H9 (cell line): ENCODE results near the gene ZNF618. TPM values are rescaled to one million over a fixed set of nuclear protein-coding genes. Genes with fewer than 3 reads are reported as not detected.

Source experiments
- DNase-seq: peaks from one replicate; pipeline ENCODE4 v3.0.0-alpha.2; 2017
- H2AFZ ChIP-seq: one replicate; pipeline ENCODE4 v1.6.1; 2013; ENCODE audit warnings: mild to moderate bottlenecking, low read length, control low read depth, moderate library complexity
- H2AK5ac ChIP-seq: 2 replicates; pipeline ENCODE4 v1.6.1; 2013; ENCODE audit warnings: low read length, control low read depth, mixed read lengths; ENCODE audit not compliant: insufficient read length
- H2BK120ac ChIP-seq: one replicate; pipeline ENCODE4 v1.6.1; 2013; ENCODE audit warnings: low read depth, mild to moderate bottlenecking, low read length, control low read depth, inconsistent platforms; ENCODE audit not compliant: poor library complexity, severe bottlenecking
- H2BK12ac ChIP-seq: 2 replicates; pipeline ENCODE4 v1.6.1; 2013; ENCODE audit warnings: low read length, control low read depth, mixed read lengths, low read depth; ENCODE audit not compliant: insufficient read length
- H2BK15ac ChIP-seq: 2 replicates; pipeline ENCODE4 v1.6.1; 2013; ENCODE audit warnings: low read depth, low read length, control low read depth
- H2BK20ac ChIP-seq: one replicate; pipeline ENCODE4 v1.6.1; 2013; ENCODE audit warnings: low read depth, mild to moderate bottlenecking, low read length, control low read depth, inconsistent platforms; ENCODE audit not compliant: poor library complexity, severe bottlenecking
- H2BK5ac ChIP-seq: 2 replicates; pipeline ENCODE4 v1.6.1; 2013; ENCODE audit warnings: low read length, control low read depth, mixed read lengths; ENCODE audit not compliant: insufficient read length
- H3K14ac ChIP-seq: 2 replicates; pipeline ENCODE4 v1.6.1; 2013; ENCODE audit warnings: low read length, control low read depth; ENCODE audit not compliant: insufficient read depth
- H3K18ac ChIP-seq: 2 replicates; pipeline ENCODE4 v1.6.1; 2013; ENCODE audit warnings: low read depth, mild to moderate bottlenecking, mixed read lengths, low read length, control low read depth; ENCODE audit not compliant: insufficient read length
- H3K23ac ChIP-seq: 2 replicates; pipeline ENCODE4 v1.6.1; 2013; ENCODE audit warnings: low read length, control low read depth, mixed read lengths, low read depth; ENCODE audit not compliant: insufficient read length
- H3K23me2 ChIP-seq: 2 replicates; pipeline ENCODE4 v1.6.1; 2013; ENCODE audit warnings: low read depth, mild to moderate bottlenecking, mixed read lengths, low read length, control low read depth; ENCODE audit not compliant: insufficient read length, poor library complexity, severe bottlenecking
- H3K27ac ChIP-seq: 2 replicates; pipeline ENCODE4 v1.5.1; 2013; ENCODE audit warnings: low read length, control low read depth, mixed read lengths, low read depth; ENCODE audit not compliant: insufficient read length
- H3K27me3 ChIP-seq: 2 replicates; pipeline ENCODE4 v1.6.1; 2013; ENCODE audit warnings: low read length, control low read depth, inconsistent platforms; ENCODE audit not compliant: insufficient read depth
- H3K4ac ChIP-seq: 2 replicates; pipeline ENCODE4 v1.6.1; 2013; ENCODE audit warnings: low read depth, mild to moderate bottlenecking, control low read depth, inconsistent platforms, low read length, moderate library complexity
- H3K4me1 ChIP-seq: 2 replicates; pipeline ENCODE4 v1.6.1; 2013; ENCODE audit warnings: low read length, control low read depth, inconsistent platforms; ENCODE audit not compliant: insufficient read depth
- H3K4me2 ChIP-seq: 2 replicates; pipeline ENCODE4 v1.6.1; 2013; ENCODE audit warnings: low read length, control low read depth, mixed read lengths; ENCODE audit not compliant: insufficient read length, insufficient read depth
- H3K56ac ChIP-seq: 2 replicates; pipeline ENCODE4 v1.6.1; 2013; ENCODE audit warnings: low read depth, mild to moderate bottlenecking, mixed read lengths, low read length, control low read depth; ENCODE audit not compliant: insufficient read length
- H3K79me1 ChIP-seq: 2 replicates; pipeline ENCODE4 v1.6.1; 2013; ENCODE audit warnings: low read depth, mild to moderate bottlenecking, moderate library complexity, low read length, control low read depth, inconsistent platforms; ENCODE audit not compliant: insufficient read depth, poor library complexity, severe bottlenecking
- H3K79me2 ChIP-seq: 2 replicates; pipeline ENCODE4 v1.6.1; 2013; ENCODE audit warnings: low read length, control low read depth, inconsistent platforms; ENCODE audit not compliant: insufficient read depth
- H3K9ac ChIP-seq: 2 replicates; pipeline ENCODE4 v1.6.1; 2013; ENCODE audit warnings: low read length, control low read depth, mixed read lengths; ENCODE audit not compliant: insufficient read length; ENCODE audit errors: extremely low read depth
- H3K9me3 ChIP-seq: one replicate; pipeline ENCODE4 v1.6.1; 2013; ENCODE audit warnings: low read depth, low read length, inconsistent platforms; ENCODE audit not compliant: control insufficient read depth
- H3T11ph ChIP-seq: one replicate; pipeline ENCODE4 v1.6.1; 2013; ENCODE audit warnings: mild to moderate bottlenecking, low read length, control low read depth, inconsistent platforms
- H4K20me1 ChIP-seq: one replicate; pipeline ENCODE4 v1.6.1; 2013; ENCODE audit not compliant: control insufficient read depth, insufficient read length, insufficient read depth
- H4K5ac ChIP-seq: 2 replicates; pipeline ENCODE4 v1.6.1; 2013; ENCODE audit warnings: low read depth, mild to moderate bottlenecking, mixed read lengths, low read length, control low read depth; ENCODE audit not compliant: insufficient read length
- H4K8ac ChIP-seq: replicated peaks from 2 replicates; pipeline ENCODE4 v1.6.1; 2013; ENCODE audit warnings: low read length, control low read depth, mixed read lengths, low read depth; ENCODE audit not compliant: insufficient read length
- H4K91ac ChIP-seq: 2 replicates; pipeline ENCODE4 v1.6.1; 2013; ENCODE audit warnings: low read depth, mild to moderate bottlenecking, moderate library complexity, mixed read lengths, low read length, control low read depth; ENCODE audit not compliant: insufficient read length
- H3K27ac Mint-ChIP-seq, 3 experiments: 2 replicates in 2 of 3; 3 replicates in 1 of 3; pipeline ENCODE4 v1.8.0; 2020 to 2021; ENCODE audit warnings: mixed read lengths in 3 of 3, mild to moderate bottlenecking in 1 of 3, moderate library complexity in 1 of 3
- H3K27me3 Mint-ChIP-seq: 2 replicates; pipeline ENCODE4 v1.8.0; 2021; ENCODE audit warnings: low read depth, mild to moderate bottlenecking, moderate library complexity, mixed read lengths
- H3K36me3 Mint-ChIP-seq, 3 experiments: 2 replicates in 2 of 3; 3 replicates in 1 of 3; pipeline ENCODE4 v1.8.0; 2020 to 2021; ENCODE audit warnings: low read depth in 3 of 3, mixed read lengths in 3 of 3; ENCODE audit not compliant: insufficient read depth in 1 of 3
- H3K4me1 Mint-ChIP-seq, 2 experiments: 2 replicates each; pipeline ENCODE4 v1.8.0; 2020; ENCODE audit warnings: mixed read lengths in 2 of 2
- H3K4me3 Mint-ChIP-seq, 2 experiments: 2 replicates in 1 of 2; 3 replicates in 1 of 2; pipeline ENCODE4 v1.8.0; 2020 to 2021; ENCODE audit warnings: mild to moderate bottlenecking in 2 of 2, mixed read lengths in 2 of 2, moderate library complexity in 1 of 2
- H3K9me3 Mint-ChIP-seq, 2 experiments: 2 replicates in 1 of 2; 3 replicates in 1 of 2; pipeline ENCODE4 v1.8.0; 2020; ENCODE audit warnings: mild to moderate bottlenecking in 2 of 2, mixed read lengths in 2 of 2, moderate library complexity in 1 of 2
- WGBS: extraction: QIAGEN DNeasy Blood & Tissue Kit; methylation state at CpG from one replicate; pipeline ENCODE4 v1.1.7; 2013; ENCODE audit warnings: missing lambda C conversion rate, low lambda C conversion rate, mixed read lengths; ENCODE audit not compliant: insufficient read length; ENCODE audit errors: extremely low coverage; 5-methylcytosine and 5-hydroxymethylcytosine counted together
- total RNA-seq: library from RNA; stranded (reverse); gene quantifications from 2 replicates; pipeline ENCODE4 v1.2.1, GENCODE V29; 2021
- TF ChIP-seq, protein P1 (sequence below): fragments of 200-600 bp; sonication (generic); conservative IDR thresholded peaks from 3 replicates; pipeline ENCODE4 v1.8.0; 2021; ENCODE audit warnings: antibody characterized with exemption, mild to moderate bottlenecking

ZNF618 gene
- total RNA-seq, 1 experiment from 2014 or later, result 13.6 TPM

DNA sequence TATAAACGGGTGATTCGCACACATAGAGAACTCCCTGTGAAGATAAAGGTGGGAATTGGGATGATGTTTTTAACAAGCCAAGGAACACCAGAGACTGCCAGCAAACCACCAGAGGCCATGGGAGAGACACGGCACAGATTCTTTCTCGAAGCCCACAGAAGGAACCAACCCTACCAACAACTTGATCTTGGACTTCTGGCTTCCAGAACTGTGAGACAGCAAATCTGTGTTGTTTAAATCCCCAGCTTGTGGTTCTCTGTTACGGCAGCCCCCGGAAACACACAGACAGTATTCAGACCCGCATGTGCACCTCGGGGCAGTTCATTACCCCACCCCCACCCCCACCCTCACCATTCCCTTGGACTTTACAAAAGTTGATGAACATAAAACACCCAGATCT, 189.2 kb downstream of the ZNF618 start:
- Histone ChIP-seq H3K18ac (no peak overlapping the region), H2AK5ac (no peak overlapping the region), H2BK20ac (no peak overlapping the region), H4K5ac (no peak overlapping the region), H3K79me2 (no peaks in the 10 kb centered on the region), H3K23ac (no peak overlapping the region), H3K4me1 (no peaks in the 10 kb centered on the region), H3K9ac (no peak overlapping the region), H2AFZ (no peak overlapping the region), H4K8ac (no peak overlapping the region), H2BK120ac (no peak overlapping the region), H3K4me2 (no peak overlapping the region), H3K56ac (no peak overlapping the region), H2BK12ac (no peak overlapping the region), H3T11ph (no peak overlapping the region), H3K14ac (no peak overlapping the region), H3K9me3 (no peaks in the 10 kb centered on the region), H3K4ac (no peak overlapping the region), H3K27ac (no peak overlapping the region), H4K91ac (no peak overlapping the region), H3K23me2 (no peaks in the 10 kb centered on the region), H3K79me1 (no peaks in the 10 kb centered on the region), H3K27me3 (no peaks in the 10 kb centered on the region), H4K20me1 (no peaks in the 10 kb centered on the region), H2BK5ac (no peak overlapping the region), H2BK15ac (no peak overlapping the region)
- H3K36me3 Mint-ChIP-seq, result no peaks in the 10 kb centered on the region; a peak in 1 of 7 replicates
- TF ChIP-seq, protein P1, sequence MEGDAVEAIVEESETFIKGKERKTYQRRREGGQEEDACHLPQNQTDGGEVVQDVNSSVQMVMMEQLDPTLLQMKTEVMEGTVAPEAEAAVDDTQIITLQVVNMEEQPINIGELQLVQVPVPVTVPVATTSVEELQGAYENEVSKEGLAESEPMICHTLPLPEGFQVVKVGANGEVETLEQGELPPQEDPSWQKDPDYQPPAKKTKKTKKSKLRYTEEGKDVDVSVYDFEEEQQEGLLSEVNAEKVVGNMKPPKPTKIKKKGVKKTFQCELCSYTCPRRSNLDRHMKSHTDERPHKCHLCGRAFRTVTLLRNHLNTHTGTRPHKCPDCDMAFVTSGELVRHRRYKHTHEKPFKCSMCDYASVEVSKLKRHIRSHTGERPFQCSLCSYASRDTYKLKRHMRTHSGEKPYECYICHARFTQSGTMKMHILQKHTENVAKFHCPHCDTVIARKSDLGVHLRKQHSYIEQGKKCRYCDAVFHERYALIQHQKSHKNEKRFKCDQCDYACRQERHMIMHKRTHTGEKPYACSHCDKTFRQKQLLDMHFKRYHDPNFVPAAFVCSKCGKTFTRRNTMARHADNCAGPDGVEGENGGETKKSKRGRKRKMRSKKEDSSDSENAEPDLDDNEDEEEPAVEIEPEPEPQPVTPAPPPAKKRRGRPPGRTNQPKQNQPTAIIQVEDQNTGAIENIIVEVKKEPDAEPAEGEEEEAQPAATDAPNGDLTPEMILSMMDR, result no peak
- H3K27me3 Mint-ChIP-seq, result peaks cover 16% of the 10 kb centered on the region
- no peaks in the 10 kb centered on the region for H3K4me1 Mint-ChIP-seq
- H3K27ac Mint-ChIP-seq, result no peak overlapping the region
- no peaks in the 10 kb centered on the region for H3K9me3 Mint-ChIP-seq
- peak; percentile 6 for DNase-seq
- H3K4me3 Mint-ChIP-seq, result no peak overlapping the region
- WGBS, result no CpG with 5 or more reads among the region's 8 CpGs
